Measurements from ENCODE around the gene MCOLN2.

GRCh38 chr1:84939761-84940160 lies 57.2 kb downstream of the MCOLN2 start:
- TF ChIP-seq CTCF (IDR thresholded peaks at IDR 0.05; ENCODE audit: poor library complexity, severe bottlenecking) (no peak), TAF1 (IDR thresholded peaks at IDR 0.05; ENCODE audit: low read depth) (no peak), REST (IDR thresholded peaks at IDR 0.05; ENCODE audit: borderline replicate concordance) (no peak)
